Kidney (tissue), 14 donors: ENCODE measurements around the gene TADA3. TPM values are rescaled to one million over a fixed set of nuclear protein-coding genes. Genes with fewer than 3 reads are reported as not detected.

Experiments
- DNase-seq, 5 donors: peaks; one replicate each; pipeline ENCODE4 v3.0.0-alpha.2; 2013 to 2020
- FAIRE-seq: peaks from 2 replicates; lab custom pipeline; 2012; peaks lifted over from hg19 to GRCh38; lab: Jason Lieb, UNC
- H3K27ac ChIP-seq, 2 donors: one replicate each; pipeline ENCODE4 v1.7.0; 2013; ENCODE audit warnings: low read depth in 2 of 2, low read length in 2 of 2, inconsistent platforms in 1 of 2
- H3K27me3 ChIP-seq: one replicate; pipeline ENCODE4 v1.7.1; 2013; ENCODE audit warnings: low read length, inconsistent platforms; ENCODE audit not compliant: control insufficient read depth, insufficient read depth
- H3K36me3 ChIP-seq, 3 donors: one replicate each; pipeline versions ENCODE4 v1.7.0 to v1.7.1; 2013; ENCODE audit warnings: low read length in 3 of 3, control low read depth in 1 of 3, inconsistent platforms in 1 of 3; ENCODE audit not compliant: insufficient read depth in 3 of 3, control insufficient read depth in 2 of 3
- H3K4me1 ChIP-seq, 3 donors: one replicate each; pipeline versions ENCODE4 v1.7.0 to v1.7.1; 2013; ENCODE audit warnings: low read length in 3 of 3, inconsistent platforms in 1 of 3, low read depth in 1 of 3; ENCODE audit not compliant: control insufficient read depth in 2 of 3, insufficient read depth in 2 of 3
- H3K4me3 ChIP-seq, 3 donors: one replicate each; pipeline versions ENCODE4 v1.7.0 to v1.8.1; 2013; ENCODE audit warnings: low read length in 3 of 3, control low read depth in 1 of 3, inconsistent platforms in 1 of 3
- H3K9ac ChIP-seq, 3 donors: one replicate each; pipeline versions ENCODE4 v1.7.0 to v1.7.1; 2013; ENCODE audit warnings: low read length in 3 of 3, control low read depth in 1 of 3, inconsistent platforms in 1 of 3
- H3K9me3 ChIP-seq, 3 donors: one replicate each; pipeline versions ENCODE4 v1.7.0 to v1.7.1; 2013; ENCODE audit warnings: low read length in 3 of 3, control low read depth in 1 of 3, inconsistent platforms in 1 of 3; ENCODE audit not compliant: control insufficient read depth in 2 of 3, insufficient read depth in 1 of 3
- intact Hi-C: fragments of 100-400 bp; cut with DNase I; formaldehyde crosslinking; loops from one replicate; pipeline ENCODE4 v1.11.1; 2022
- polyA plus RNA-seq: library from polyadenylated mRNA; stranded (reverse); fragments of 350-450 nt; fragmentation: Illumina TruSeq; extraction: RNeasy Lipid Tissue Mini Kit (QIAGEN cat#74804); gene quantifications from one replicate; pipeline ENCODE4 v1.2.3, GENCODE V29; 2014; ENCODE audit warnings: low read depth, low replicate concordance; ENCODE audit not compliant: insufficient read depth
- total RNA-seq: library from RNA; stranded (reverse); fragmentation: NEBNext Ultra II Directional; extraction: Animal tissue kit (Norgen Biotek cat#: 25700); gene quantifications from one replicate; pipeline ENCODE4 v1.2.1, GENCODE V29; 2021
- TF ChIP-seq, protein P1 (sequence below): IDR thresholded peaks from 3 replicates; pipeline ENCODE4 v1.5.1; 2012; ENCODE audit warnings: mild to moderate bottlenecking, moderate library complexity, borderline replicate concordance; ENCODE audit not compliant: insufficient read depth; ENCODE audit errors: extremely low read depth
- donor health status: control.
- donor health status: control.
- donor health status: control.
- donor health status: control.
- donor health status: control.
- donor health status: DM: yes; HTN: yes; CAD: no.
- donor health status: Normal renal cell carcinoma (clear cell type).

The TADA3 gene
- total and polyA plus RNA-seq, 2 donors from 2014 or later, result 58.4 to 65.1 TPM

DNA sequence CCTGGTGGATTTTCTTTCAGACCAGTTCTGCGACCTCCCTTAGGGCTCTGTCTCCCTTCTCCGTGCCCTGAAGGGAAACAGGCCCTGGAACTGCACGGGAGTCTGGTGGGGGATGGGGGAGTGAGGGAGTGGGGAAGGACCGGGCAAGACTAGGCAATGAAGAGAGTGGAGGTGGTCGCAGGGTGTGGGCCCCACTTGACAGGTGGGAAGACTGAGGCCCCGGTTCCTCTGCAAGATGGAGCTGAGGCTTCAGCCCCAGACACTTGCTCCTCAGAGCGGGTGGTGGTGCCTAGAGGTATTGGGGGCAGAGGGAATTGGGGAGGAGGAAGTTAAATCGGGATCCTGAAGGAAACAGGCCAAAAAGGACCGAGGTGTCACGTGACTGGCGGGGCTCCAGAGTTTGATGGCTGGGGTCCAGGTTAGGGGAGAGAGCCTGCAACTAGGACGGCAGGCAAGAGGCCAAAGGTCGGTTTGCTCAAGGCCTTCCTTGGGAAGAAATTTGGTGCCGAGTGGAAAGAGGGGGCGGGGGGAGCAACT is 21.9 kb downstream of the TADA3 start:
- H3K36me3 ChIP-seq, result no peaks in the 10 kb centered on the region
- peak overlapping the region; percentile 56 to 73 (median 73) for H3K4me3 ChIP-seq
- peak overlapping the region in 2 of 3 donors; percentile 75 to 98 for H3K9ac ChIP-seq
- H3K4me1 ChIP-seq, result peaks cover 0 to 29% (median 27%) of the 10 kb centered on the region in 3 donors
- intact Hi-C loops, result no loop called here
- TF ChIP-seq, protein P1, sequence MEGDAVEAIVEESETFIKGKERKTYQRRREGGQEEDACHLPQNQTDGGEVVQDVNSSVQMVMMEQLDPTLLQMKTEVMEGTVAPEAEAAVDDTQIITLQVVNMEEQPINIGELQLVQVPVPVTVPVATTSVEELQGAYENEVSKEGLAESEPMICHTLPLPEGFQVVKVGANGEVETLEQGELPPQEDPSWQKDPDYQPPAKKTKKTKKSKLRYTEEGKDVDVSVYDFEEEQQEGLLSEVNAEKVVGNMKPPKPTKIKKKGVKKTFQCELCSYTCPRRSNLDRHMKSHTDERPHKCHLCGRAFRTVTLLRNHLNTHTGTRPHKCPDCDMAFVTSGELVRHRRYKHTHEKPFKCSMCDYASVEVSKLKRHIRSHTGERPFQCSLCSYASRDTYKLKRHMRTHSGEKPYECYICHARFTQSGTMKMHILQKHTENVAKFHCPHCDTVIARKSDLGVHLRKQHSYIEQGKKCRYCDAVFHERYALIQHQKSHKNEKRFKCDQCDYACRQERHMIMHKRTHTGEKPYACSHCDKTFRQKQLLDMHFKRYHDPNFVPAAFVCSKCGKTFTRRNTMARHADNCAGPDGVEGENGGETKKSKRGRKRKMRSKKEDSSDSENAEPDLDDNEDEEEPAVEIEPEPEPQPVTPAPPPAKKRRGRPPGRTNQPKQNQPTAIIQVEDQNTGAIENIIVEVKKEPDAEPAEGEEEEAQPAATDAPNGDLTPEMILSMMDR, result no peak
- no peaks in the 10 kb centered on the region for H3K27me3 ChIP-seq
- DNase-seq, result peak; percentile 56 to 95 (median 76)
- H3K9me3 ChIP-seq, result no peaks in the 10 kb centered on the region
- FAIRE-seq, result no peak
- H3K27ac ChIP-seq, result peak overlapping the region; percentile 77 to 91

DNA sequence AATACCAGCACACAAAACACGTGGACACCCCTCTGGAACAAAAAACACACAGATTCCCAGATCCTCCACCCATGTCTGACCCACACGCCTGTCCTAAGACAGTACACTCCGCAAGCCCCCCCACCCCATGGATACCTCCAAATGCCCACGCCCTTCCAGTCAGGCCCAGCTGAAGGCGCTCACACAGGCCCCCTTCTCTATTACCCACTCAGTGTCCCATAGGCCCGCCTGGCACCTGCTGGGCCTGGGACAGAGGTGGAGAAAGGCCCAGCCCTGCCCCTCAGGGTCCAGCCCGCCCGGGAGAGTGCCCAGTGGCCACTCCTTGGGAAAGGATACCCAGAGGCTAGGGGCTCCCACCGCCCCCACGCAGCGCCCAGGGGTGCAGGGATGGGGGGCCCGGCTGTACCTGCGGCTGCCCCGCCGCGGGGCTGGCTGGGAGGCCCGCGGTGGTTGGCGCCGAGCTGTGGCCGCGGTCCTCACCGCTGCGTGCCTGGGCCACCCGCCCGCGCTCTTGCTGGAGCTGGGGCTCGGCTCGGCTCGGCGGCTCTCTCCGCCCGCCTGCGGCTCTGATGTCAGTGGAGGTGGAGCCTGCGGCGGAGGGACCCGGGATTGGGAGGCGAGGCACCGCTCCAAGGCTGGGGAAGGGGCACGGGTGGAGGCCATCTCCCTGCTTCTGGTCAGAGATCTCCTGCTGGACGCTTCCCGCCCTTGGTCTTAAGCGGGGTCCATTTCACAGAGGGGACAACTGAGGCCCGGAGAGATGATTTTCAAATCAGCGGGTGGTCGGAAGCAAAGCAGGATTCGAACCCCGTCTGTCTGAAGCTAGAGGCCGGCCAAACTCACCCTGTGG is 22.6 kb downstream of the TADA3 start, which contains the start of gene CAMK1:
TSS of gene CAMK1 (minus strand) at position 522 of the 850 bp plus-strand sequence. CDS start 2,198 bp downstream, outside the sequence.
- no peak for FAIRE-seq
- TF ChIP-seq, protein P1, result no peak
- Histone ChIP-seq H3K27me3 (no peaks in the 10 kb centered on the region), H3K9me3 (no peaks in the 10 kb centered on the region), H3K4me3 (peak within 1 kb of the TSS; percentile 56 to 73 (median 73)), H3K4me1 (peaks cover 0 to 29% (median 27%) of the 10 kb centered on the region in 3 donors), H3K36me3 (no peaks in the 10 kb centered on the region), H3K27ac (peak within 1 kb of the TSS; percentile 77 to 91), H3K9ac (peak within 1 kb of the TSS; percentile 2 to 98 (median 79))
- DNase-seq, result peak; percentile 86 to 95 (median 90)
- intact Hi-C loops, result no loop called here

DNA sequence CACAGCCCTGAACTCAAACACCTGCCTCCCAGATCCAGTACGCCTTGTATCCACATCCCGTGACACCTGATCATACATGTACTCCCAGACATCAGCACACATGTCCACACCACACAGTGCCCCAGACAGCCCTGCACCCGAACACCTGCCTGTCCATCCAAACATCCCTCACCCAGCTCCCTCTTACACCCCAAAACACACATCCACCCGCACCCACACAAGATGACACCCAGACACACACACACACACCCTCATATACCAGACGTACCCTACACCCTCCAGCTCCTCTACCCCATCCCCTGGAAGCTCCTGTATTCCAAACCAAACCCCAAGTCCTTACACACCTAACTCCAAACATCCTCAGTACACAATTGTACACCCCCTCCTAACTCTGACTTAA is 23.3 kb downstream of the TADA3 start:
- H3K9ac ChIP-seq, result peak overlapping the region; percentile 2 to 98 (median 79)

More for the DNA sequence above, 23.3 kb downstream of the TADA3 start:
- Histone ChIP-seq H3K27me3 (no peaks in the 10 kb centered on the region), H3K27ac (peak overlapping the region; percentile 36 to 77), H3K4me1 (peaks cover 0 to 29% (median 27%) of the 10 kb centered on the region in 3 donors), H3K36me3 (no peaks in the 10 kb centered on the region), H3K4me3 (peak overlapping the region; percentile 5 to 73 (median 62)), H3K9me3 (no peaks in the 10 kb centered on the region)
- TF ChIP-seq, protein P1, result no peak
- intact Hi-C loops, result no loop called here
- FAIRE-seq (no peak), DNase-seq (no peak)
